Suprapubic skin (tissue), 4 donors: ENCODE results near the gene CLEC16A. TPM values are rescaled to one million over a fixed set of nuclear protein-coding genes. Genes with fewer than 3 reads are reported as not detected.

Source experiments
- DNase-seq, 2 donors: peaks; one replicate each; pipeline ENCODE4 v3.0.0-alpha.2; 2019; ENCODE audit warnings: low spot score in 2 of 2
- H3K27ac ChIP-seq: fragments of 200-600 bp; sonication (generic); one replicate; pipeline ENCODE4 v1.5.1; 2019
- H3K27me3 ChIP-seq: fragments of 200-600 bp; sonication (generic); one replicate; pipeline ENCODE4 v1.5.1; 2019
- H3K36me3 ChIP-seq: fragments of 200-600 bp; sonication (generic); one replicate; pipeline ENCODE4 v1.5.1; 2019
- H3K4me1 ChIP-seq: fragments of 200-600 bp; sonication (generic); one replicate; pipeline ENCODE4 v1.5.1; 2019
- H3K4me3 ChIP-seq: fragments of 200-600 bp; sonication (generic); one replicate; pipeline ENCODE4 v1.5.1; 2019; ENCODE audit warnings: mild to moderate bottlenecking
- H3K9me3 ChIP-seq: fragments of 200-600 bp; sonication (generic); one replicate; pipeline ENCODE4 v1.5.1; 2019
- CTCF ChIP-seq, 2 donors: fragments of 200-600 bp in 1 of 2; fragments of 450-650 bp in 1 of 2; sonication (generic) in 1 of 2; IDR thresholded peaks; one replicate each; pipeline ENCODE4 v1.5.1; 2016 to 2019; ENCODE audit warnings: antibody characterized with exemption in 2 of 2, mild to moderate bottlenecking in 1 of 2, moderate library complexity in 1 of 2
- EP300 ChIP-seq: sonication (generic); formaldehyde crosslinking; IDR thresholded peaks from one replicate; pipeline ENCODE4 v1.6.1; 2017; ENCODE audit warnings: antibody characterized with exemption
- POLR2A ChIP-seq, 2 donors: fragments of 450-650 bp; IDR thresholded peaks; one replicate each; pipeline ENCODE4 v1.6.1; 2017; ENCODE audit warnings: antibody characterized with exemption in 2 of 2, mild to moderate bottlenecking in 2 of 2, moderate library complexity in 2 of 2
- POLR2AphosphoS5 ChIP-seq, 3 donors: sonication (generic); formaldehyde crosslinking; IDR thresholded peaks; one replicate each; pipeline ENCODE4 v1.6.1; 2017; ENCODE audit warnings: antibody characterized with exemption in 3 of 3
- WGBS: methylation state at CpG from one replicate; pipeline ENCODE4 v1.1.5; 2018; 5-methylcytosine and 5-hydroxymethylcytosine counted together
- total RNA-seq, 4 donors: library from RNA; depleted of rRNA; stranded (reverse); fragments of >200 nt; gene quantifications; one replicate each; pipeline ENCODE4 v1.1.0, GENCODE V29; 2016

CLEC16A gene
- total RNA-seq, 4 donors from 2014 or later: 37.2 to 62.3 (median 39.0) TPM

- TF ChIP-seq CTCF (IDR thresholded peaks at IDR 0.05) (no peak), POLR2A (IDR thresholded peaks at IDR 0.05) (no peak), EP300 (no peak), POLR2AphosphoS5 (IDR thresholded peaks at IDR 0.05) (no peak)
- no peaks in the 10 kb centered on the region for H3K27me3 ChIP-seq
- no peak overlapping the region for H3K27ac ChIP-seq
- H3K4me1 ChIP-seq: peaks cover 39% of the 10 kb centered on the region
- WGBS: 72% methylated on average over 4 of the region's 4 CpGs
- H3K9me3 ChIP-seq: no peaks in the 10 kb centered on the region
- H3K4me3 ChIP-seq: no peak overlapping the region
- DNase-seq: no peak
- peaks cover 3% of the 10 kb centered on the region for H3K36me3 ChIP-seq
Observed at GRCh38 chr16:11014136-11014535, 69.8 kb downstream of the CLEC16A start.

DNA sequence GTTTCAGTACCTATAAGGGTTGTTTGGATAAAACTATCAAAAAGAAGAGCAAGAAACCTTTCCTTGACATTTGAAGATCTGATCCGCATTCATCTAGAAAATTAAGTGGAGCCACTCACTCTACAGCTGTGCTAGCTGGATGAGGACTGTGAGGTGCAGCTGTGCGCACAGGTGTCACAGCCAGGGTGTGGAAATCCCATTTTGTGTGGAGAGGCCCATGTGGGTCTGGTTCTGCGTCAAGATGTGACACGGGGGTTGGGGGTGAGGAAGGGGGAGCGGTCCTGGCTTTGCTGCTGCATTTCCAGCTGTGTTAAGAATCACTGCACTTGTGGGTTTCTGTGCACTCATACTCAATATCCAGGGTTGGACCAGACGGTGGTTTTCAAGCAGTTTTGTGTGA, 70.7 kb downstream of the CLEC16A start:
- Histone ChIP-seq H3K27ac (no peak overlapping the region), H3K4me3 (no peak overlapping the region), H3K9me3 (no peaks in the 10 kb centered on the region), H3K4me1 (peaks cover 36% of the 10 kb centered on the region), H3K27me3 (no peaks in the 10 kb centered on the region), H3K36me3 (peaks cover 3% of the 10 kb centered on the region)
- WGBS: 91% methylated on average over 6 of the region's 6 CpGs
- DNase-seq: no peak
- TF ChIP-seq POLR2AphosphoS5 (IDR thresholded peaks at IDR 0.05) (no peak), EP300 (no peak), CTCF (IDR thresholded peaks at IDR 0.05) (no peak), POLR2A (IDR thresholded peaks at IDR 0.05) (no peak)

DNA sequence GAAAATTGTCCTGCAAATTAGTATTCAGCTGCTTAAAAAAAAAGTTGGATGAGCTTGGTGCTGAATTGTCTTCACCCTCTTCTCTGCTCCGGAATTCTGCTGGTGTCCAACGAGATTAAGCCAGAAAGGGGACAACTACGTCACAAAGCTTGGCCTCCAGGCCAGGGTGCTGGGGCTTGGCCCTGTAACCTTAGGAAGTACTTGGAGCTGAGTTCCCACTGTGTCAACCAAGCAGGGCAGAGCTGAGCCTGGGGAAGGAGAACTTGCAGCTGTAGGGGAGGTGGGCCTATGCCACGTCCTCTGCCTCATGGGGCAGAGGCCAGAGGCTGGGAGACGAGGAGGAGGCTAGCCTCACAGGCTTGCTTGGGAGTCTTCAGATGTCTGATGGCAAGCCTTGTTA, 71.2 kb downstream of the CLEC16A start:
- no peak for DNase-seq
- Histone ChIP-seq H3K4me1 (peaks cover 34% of the 10 kb centered on the region), H3K9me3 (no peaks in the 10 kb centered on the region), H3K36me3 (peaks cover 7% of the 10 kb centered on the region), H3K4me3 (no peak overlapping the region), H3K27ac (no peak overlapping the region), H3K27me3 (no peaks in the 10 kb centered on the region)
- WGBS: 93% methylated on average over 5 of the region's 5 CpGs
- no peak for TF ChIP-seq CTCF (IDR thresholded peaks at IDR 0.05)
- no peak for TF ChIP-seq POLR2A (IDR thresholded peaks at IDR 0.05)
- no peak for TF ChIP-seq POLR2AphosphoS5 (IDR thresholded peaks at IDR 0.05)
- TF ChIP-seq EP300: no peak

GRCh38 chr16:11016524-11016988, 72.2 kb downstream of the CLEC16A start:
- H3K9me3 ChIP-seq: no peaks in the 10 kb centered on the region
- no peak overlapping the region for H3K4me3 ChIP-seq
- H3K27me3 ChIP-seq: no peaks in the 10 kb centered on the region
- WGBS: 67% methylated on average over 3 of the region's 3 CpGs
- DNase-seq: no peak
- no peak for TF ChIP-seq EP300
- TF ChIP-seq POLR2A (IDR thresholded peaks at IDR 0.05): no peak
- no peak for TF ChIP-seq CTCF (IDR thresholded peaks at IDR 0.05)
- no peak for TF ChIP-seq POLR2AphosphoS5 (IDR thresholded peaks at IDR 0.05)
- H3K27ac ChIP-seq: peak overlapping the region; percentile 75
- peaks cover 10% of the 10 kb centered on the region for H3K36me3 ChIP-seq
- H3K4me1 ChIP-seq: peaks cover 35% of the 10 kb centered on the region

DNA sequence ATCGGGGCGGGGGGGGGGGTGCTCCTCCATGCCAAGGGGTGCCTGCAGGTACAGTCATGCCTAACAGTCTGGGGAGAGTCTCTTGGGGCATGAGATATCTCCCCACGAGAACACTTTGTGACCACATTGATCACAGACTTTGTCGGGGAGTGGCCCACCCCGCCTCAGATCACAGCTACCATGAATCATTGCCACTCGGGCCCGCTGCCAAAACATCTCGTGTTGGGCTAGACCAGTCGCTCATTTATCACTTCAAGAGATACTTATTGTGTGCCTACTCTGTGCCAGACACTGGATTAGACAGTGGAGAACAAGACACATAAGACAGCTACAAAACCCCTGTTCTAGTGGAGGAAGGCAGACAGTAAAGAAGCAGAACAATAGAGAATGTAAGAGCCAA, 72.6 kb downstream of the CLEC16A start:
- Histone ChIP-seq H3K9me3 (no peaks in the 10 kb centered on the region), H3K36me3 (peaks cover 10% of the 10 kb centered on the region), H3K4me3 (no peak overlapping the region), H3K27ac (peak overlapping the region; percentile 75), H3K4me1 (peaks cover 37% of the 10 kb centered on the region), H3K27me3 (no peaks in the 10 kb centered on the region)
- 46% methylated on average over 9 of the region's 9 CpGs for WGBS
- TF ChIP-seq POLR2AphosphoS5 (IDR thresholded peaks at IDR 0.05) (peak in 1 of 3 donors; percentile 83), EP300 (no peak)
- DNase-seq: peak; percentile 90 to 94

DNA sequence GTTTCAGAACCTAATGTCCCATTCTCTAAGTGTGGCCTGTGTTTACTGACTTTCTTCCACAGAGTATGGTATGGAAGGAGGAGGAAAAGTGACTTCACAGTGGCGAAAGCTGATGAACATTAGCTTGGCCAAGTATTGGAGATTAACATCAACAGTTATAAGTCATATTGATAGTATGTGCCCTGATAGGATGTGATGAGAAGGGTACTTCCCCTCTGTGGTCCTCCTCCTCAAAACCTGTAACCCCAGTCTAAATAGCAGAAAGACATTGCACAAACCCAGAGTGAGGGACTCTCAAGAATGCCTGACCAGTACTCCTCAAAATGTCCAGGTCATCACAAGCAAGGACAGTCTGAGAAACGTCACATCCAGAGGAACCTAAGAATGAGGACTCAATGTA, 73.1 kb downstream of the CLEC16A start:
- Histone ChIP-seq H3K27me3 (no peaks in the 10 kb centered on the region), H3K4me1 (peaks cover 37% of the 10 kb centered on the region), H3K9me3 (no peaks in the 10 kb centered on the region), H3K27ac (peak overlapping the region; percentile 75), H3K36me3 (peaks cover 10% of the 10 kb centered on the region), H3K4me3 (no peak overlapping the region)
- no peak for DNase-seq
- TF ChIP-seq POLR2A (IDR thresholded peaks at IDR 0.05) (no peak), CTCF (IDR thresholded peaks at IDR 0.05) (no peak), POLR2AphosphoS5 (IDR thresholded peaks at IDR 0.05) (no peak), EP300 (no peak)
- 90% methylated on average over 2 of the region's 2 CpGs for WGBS
